Vagina (tissue), 2 donors: ENCODE measurements around the gene CCR7.

Experiments
- POLR2AphosphoS5 ChIP-seq, 2 donors: sonication (generic); formaldehyde crosslinking; IDR thresholded peaks; one replicate each; pipeline ENCODE4 v1.9.0; 2017; ENCODE audit warnings: antibody characterized with exemption in 2 of 2, mild to moderate bottlenecking in 2 of 2, low read depth in 1 of 2; ENCODE audit not compliant: insufficient read depth in 1 of 2
- TF ChIP-seq, protein P1 (sequence below), 3 experiments: fragments of 450-650 bp in 2 of 3; fragments of 200-600 bp in 1 of 3; sonication (generic) in 1 of 3; IDR thresholded peaks; one replicate each; pipeline ENCODE4 v1.5.1; 2017 to 2019; ENCODE audit warnings: antibody characterized with exemption in 3 of 3, mild to moderate bottlenecking in 2 of 3, moderate library complexity in 2 of 3

GRCh38 chr17:40561294-40561870 lies 3.9 kb downstream of the CCR7 start:
- TF ChIP-seq, protein P1, sequence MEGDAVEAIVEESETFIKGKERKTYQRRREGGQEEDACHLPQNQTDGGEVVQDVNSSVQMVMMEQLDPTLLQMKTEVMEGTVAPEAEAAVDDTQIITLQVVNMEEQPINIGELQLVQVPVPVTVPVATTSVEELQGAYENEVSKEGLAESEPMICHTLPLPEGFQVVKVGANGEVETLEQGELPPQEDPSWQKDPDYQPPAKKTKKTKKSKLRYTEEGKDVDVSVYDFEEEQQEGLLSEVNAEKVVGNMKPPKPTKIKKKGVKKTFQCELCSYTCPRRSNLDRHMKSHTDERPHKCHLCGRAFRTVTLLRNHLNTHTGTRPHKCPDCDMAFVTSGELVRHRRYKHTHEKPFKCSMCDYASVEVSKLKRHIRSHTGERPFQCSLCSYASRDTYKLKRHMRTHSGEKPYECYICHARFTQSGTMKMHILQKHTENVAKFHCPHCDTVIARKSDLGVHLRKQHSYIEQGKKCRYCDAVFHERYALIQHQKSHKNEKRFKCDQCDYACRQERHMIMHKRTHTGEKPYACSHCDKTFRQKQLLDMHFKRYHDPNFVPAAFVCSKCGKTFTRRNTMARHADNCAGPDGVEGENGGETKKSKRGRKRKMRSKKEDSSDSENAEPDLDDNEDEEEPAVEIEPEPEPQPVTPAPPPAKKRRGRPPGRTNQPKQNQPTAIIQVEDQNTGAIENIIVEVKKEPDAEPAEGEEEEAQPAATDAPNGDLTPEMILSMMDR (IDR thresholded peaks at IDR 0.05), result no peak
- TF ChIP-seq POLR2AphosphoS5 (IDR thresholded peaks at IDR 0.05; ENCODE audit: insufficient read depth in 1 of 2, low read depth in 1 of 2), result no peak
